Measurements from ENCODE around the gene MDM4. TPM values are rescaled to one million over a fixed set of nuclear protein-coding genes. Genes with fewer than 3 reads are reported as not detected.
A peak's percentile ranks its signal among the peaks of the same experiment; 100 is the strongest.
"Not testable (repeated sequence)": the region's sequence is repeated elsewhere in the genome, so short reads cannot be mapped to it uniquely, and the experiment has no call there.

Gene MDM4
- total RNA-seq, 2 experiments from 2014 or later = 72.2 to 72.4 TPM

- Mint-ChIP-seq H3K9me3 (ENCODE audit: insufficient read depth) (no peaks in the 10 kb centered on the region), H3K27me3 (ENCODE audit: low read depth) (no peaks in the 10 kb centered on the region), H3K4me3 (peak overlapping the region; percentile 88), H3K27ac (peak overlapping the region; percentile 97), H3K36me3 (ENCODE audit: low read depth) (peaks cover 8% of the 10 kb centered on the region), H3K4me1 (ENCODE audit: low read depth) (peaks cover 36% of the 10 kb centered on the region)
- CTCF ChIA-PET = interaction anchor here (0.7 to 18.9 kb wide), 16 partner anchors 11 to 301 kb away, joined by 3 to 1090 read pairs (median 10); partner anchors contain the start of genes MDM4 and PIK3C2B
- no peak for ATAC-seq
- POLR2A ChIA-PET = interaction anchor here (1.0 to 4.1 kb wide), 8 partner anchors 7 to 301 kb away, joined by 4 to 87 read pairs (median 8); partner anchors contain the start of genes MDM4 and PIK3C2B
- no peak for DNase-seq
Measured at GRCh38 chr1:204505674-204506200, 10.5 kb upstream of the MDM4 start.

- Mint-ChIP-seq H3K27me3 (ENCODE audit: low read depth) (no peaks in the 10 kb centered on the region), H3K36me3 (ENCODE audit: low read depth) (peaks cover 8% of the 10 kb centered on the region), H3K4me1 (ENCODE audit: low read depth) (peaks cover 41% of the 10 kb centered on the region), H3K9me3 (ENCODE audit: insufficient read depth) (no peaks in the 10 kb centered on the region), H3K27ac (peak overlapping the region; percentile 97), H3K4me3 (peak overlapping the region; percentile 88)
- peak; percentile 85 for ATAC-seq
- ChIA-PET POLR2A (interaction anchor here (0.6 to 4.1 kb wide), 13 partner anchors 8 to 301 kb away, joined by 3 to 87 read pairs (median 4); partner anchors contain the start of genes MDM4 and PIK3C2B), CTCF (interaction anchor here (0.7 to 18.9 kb wide), 18 partner anchors 11 to 301 kb away, joined by 3 to 1090 read pairs (median 8); partner anchors contain the start of genes MDM4 and PIK3C2B)
- peak; percentile 88 for DNase-seq
Measured at GRCh38 chr1:204506201-204506968, 9.8 kb upstream of the MDM4 start.

GRCh38 chr1:204506969-204507316 is 9.3 kb upstream of the MDM4 start:
- ATAC-seq (peak; percentile 82), DNase-seq (peak; percentile 94)
- no peaks in the 10 kb centered on the region for H3K27me3 Mint-ChIP-seq (ENCODE audit: low read depth)
- peak overlapping the region; percentile 97 for H3K27ac Mint-ChIP-seq
- ChIA-PET CTCF (interaction anchor here (0.7 to 18.9 kb wide), 18 partner anchors 10 to 300 kb away, joined by 3 to 1090 read pairs (median 8); partner anchors contain the start of genes MDM4 and PIK3C2B), POLR2A (interaction anchor here (0.6 to 4.1 kb wide), 13 partner anchors 8 to 300 kb away, joined by 3 to 87 read pairs (median 4); partner anchors contain the start of genes MDM4 and PIK3C2B)
- H3K4me3 Mint-ChIP-seq = peak overlapping the region; percentile 88
- peaks cover 8% of the 10 kb centered on the region for H3K36me3 Mint-ChIP-seq (ENCODE audit: low read depth)
- H3K4me1 Mint-ChIP-seq (ENCODE audit: low read depth) = peaks cover 42% of the 10 kb centered on the region
- H3K9me3 Mint-ChIP-seq (ENCODE audit: insufficient read depth) = no peaks in the 10 kb centered on the region

GRCh38 chr1:204507317-204508105 is 8.7 kb upstream of the MDM4 start:
- peak; percentile 27 for ATAC-seq
- peak overlapping the region; percentile 88 for H3K4me3 Mint-ChIP-seq
- CTCF ChIA-PET = interaction anchor here (1.2 to 18.9 kb wide), 16 partner anchors 9 to 300 kb away, joined by 4 to 1090 read pairs (median 10); partner anchors contain the start of genes MDM4 and PIK3C2B
- H3K27me3 Mint-ChIP-seq (ENCODE audit: low read depth) = no peaks in the 10 kb centered on the region
- POLR2A ChIA-PET = interaction anchor here (0.8 to 4.1 kb wide), 11 partner anchors 9 to 100 kb away, joined by 3 to 87 read pairs (median 5); partner anchors contain the start of genes MDM4 and PIK3C2B
- DNase-seq = peak; percentile 46
- peaks cover 46% of the 10 kb centered on the region for H3K4me1 Mint-ChIP-seq (ENCODE audit: low read depth)
- H3K27ac Mint-ChIP-seq = peak overlapping the region; percentile 97
- H3K9me3 Mint-ChIP-seq (ENCODE audit: insufficient read depth) = no peaks in the 10 kb centered on the region
- H3K36me3 Mint-ChIP-seq (ENCODE audit: low read depth) = peaks cover 8% of the 10 kb centered on the region

- peaks cover 58% of the 10 kb centered on the region for H3K4me1 Mint-ChIP-seq (ENCODE audit: low read depth)
- H3K9me3 Mint-ChIP-seq (ENCODE audit: insufficient read depth) = no peaks in the 10 kb centered on the region
- ChIA-PET POLR2A (interaction anchor here (0.6 kb wide), 1 partner anchor 15 kb away, joined by 3 read pairs; no protein-coding TSS in a partner anchor), CTCF (interaction anchor here (0.8 to 18.9 kb wide), 3 partner anchors 14 to 68 kb away, joined by 3 to 1090 read pairs (median 6); partner anchors contain the start of gene PIK3C2B)
- H3K36me3 Mint-ChIP-seq (ENCODE audit: low read depth) = peaks cover 10% of the 10 kb centered on the region
- ATAC-seq (no peak), DNase-seq (no peak)
- no peak overlapping the region for H3K4me3 Mint-ChIP-seq
- no peaks in the 10 kb centered on the region for H3K27me3 Mint-ChIP-seq (ENCODE audit: low read depth)
- H3K27ac Mint-ChIP-seq = no peak overlapping the region
Measured at GRCh38 chr1:204509186-204509635, 7.0 kb upstream of the MDM4 start.

GRCh38 chr1:204511366-204511765 is 4.8 kb upstream of the MDM4 start:
- no peak overlapping the region for H3K27ac Mint-ChIP-seq
- ChIA-PET CTCF (interaction anchor here (1.0 kb wide), 1 partner anchor 296 kb away, joined by 3 read pairs; no protein-coding TSS in a partner anchor), POLR2A (no interaction called here)
- DNase-seq (no peak), ATAC-seq (no peak)
- no peaks in the 10 kb centered on the region for H3K27me3 Mint-ChIP-seq (ENCODE audit: low read depth)
- H3K36me3 Mint-ChIP-seq (ENCODE audit: low read depth) = peaks cover 8% of the 10 kb centered on the region
- peaks cover 56% of the 10 kb centered on the region for H3K4me1 Mint-ChIP-seq (ENCODE audit: low read depth)
- no peaks in the 10 kb centered on the region for H3K9me3 Mint-ChIP-seq (ENCODE audit: insufficient read depth)
- H3K4me3 Mint-ChIP-seq = no peak overlapping the region

GRCh38 chr1:204513117-204513716 is 3.0 kb upstream of the MDM4 start:
- ATAC-seq (peak; percentile 30), DNase-seq (peak; percentile 71)
- peak overlapping the region; percentile 89 for H3K4me3 Mint-ChIP-seq
- ChIA-PET POLR2A (interaction anchor here (0.9 to 5.2 kb wide), 4 partner anchors 12 to 102 kb away, joined by 3 to 65 read pairs (median 4); no protein-coding TSS in a partner anchor), CTCF (interaction anchor here (1.5 to 7.7 kb wide), 7 partner anchors 10 to 294 kb away, joined by 3 to 49 read pairs (median 5); no protein-coding TSS in a partner anchor)
- H3K36me3 Mint-ChIP-seq (ENCODE audit: low read depth) = peaks cover 13% of the 10 kb centered on the region
- no peaks in the 10 kb centered on the region for H3K9me3 Mint-ChIP-seq (ENCODE audit: insufficient read depth)
- peaks cover 51% of the 10 kb centered on the region for H3K4me1 Mint-ChIP-seq (ENCODE audit: low read depth)
- H3K27me3 Mint-ChIP-seq (ENCODE audit: low read depth) = no peaks in the 10 kb centered on the region
- peak overlapping the region; percentile 100 for H3K27ac Mint-ChIP-seq

- ATAC-seq (no peak), DNase-seq (no peak)
- no peaks in the 10 kb centered on the region for H3K9me3 Mint-ChIP-seq (ENCODE audit: insufficient read depth)
- POLR2A ChIA-PET = interaction anchor here (3.1 to 5.2 kb wide), 2 partner anchors 21 to 29 kb away, joined by 27 to 65 read pairs; partner anchors contain the start of gene PIK3C2B
- H3K4me3 Mint-ChIP-seq = peak overlapping the region; percentile 4
- H3K27ac Mint-ChIP-seq = peak overlapping the region; percentile 41
- CTCF ChIA-PET = interaction anchor here (0.6 to 7.7 kb wide), 13 partner anchors 8 to 293 kb away, joined by 3 to 69 read pairs (median 5); no protein-coding TSS in a partner anchor
- H3K36me3 Mint-ChIP-seq (ENCODE audit: low read depth) = peaks cover 27% of the 10 kb centered on the region
- peaks cover 57% of the 10 kb centered on the region for H3K4me1 Mint-ChIP-seq (ENCODE audit: low read depth)
- H3K27me3 Mint-ChIP-seq (ENCODE audit: low read depth) = no peaks in the 10 kb centered on the region
Measured at GRCh38 chr1:204514828-204515227, 1.4 kb upstream of the MDM4 start.

- not testable (repeated sequence) for DNase-seq; H3K27me3 Mint-ChIP-seq (ENCODE audit: low read depth)
Measured at GRCh38 chr1:204517382-204517781, 1.2 kb downstream of the MDM4 start.

More at GRCh38 chr1:204517382-204517781, 1.2 kb downstream of the MDM4 start:
- H3K4me3 Mint-ChIP-seq; H3K9me3 Mint-ChIP-seq (ENCODE audit: insufficient read depth); ATAC-seq; H3K27ac Mint-ChIP-seq: not testable (repeated sequence)
- POLR2A ChIA-PET = interaction anchor here (1.8 to 5.2 kb wide), 9 partner anchors 11 to 51 kb away, joined by 6 to 87 read pairs (median 13); partner anchors contain the start of gene PIK3C2B
- CTCF ChIA-PET = interaction anchor here (1.2 to 7.7 kb wide), 5 partner anchors 11 to 290 kb away, joined by 5 to 69 read pairs (median 11); no protein-coding TSS in a partner anchor
- peaks cover 41% of the 10 kb centered on the region for H3K36me3 Mint-ChIP-seq (ENCODE audit: low read depth)
- H3K4me1 Mint-ChIP-seq (ENCODE audit: low read depth) = peaks cover 68% of the 10 kb centered on the region
